Skeletal muscle tissue (tissue), 4 donors: ENCODE results near the gene OTOGL. TPM values are rescaled to one million over a fixed set of nuclear protein-coding genes. Genes with fewer than 3 reads are reported as not detected.

ENCODE experiments used
- H3K27ac ChIP-seq: one replicate; pipeline ENCODE4 v1.7.0; 2013; ENCODE audit warnings: mild to moderate bottlenecking, low read depth, low read length, inconsistent platforms
- H3K27me3 ChIP-seq, 3 donors: one replicate each; pipeline ENCODE4 v1.7.0; 2013; ENCODE audit warnings: low read length in 3 of 3; ENCODE audit not compliant: control insufficient read depth in 3 of 3, insufficient read depth in 3 of 3
- H3K36me3 ChIP-seq, 3 donors: one replicate each; pipeline ENCODE4 v1.7.0; 2013; ENCODE audit warnings: low read length in 3 of 3; ENCODE audit not compliant: control insufficient read depth in 3 of 3, insufficient read depth in 3 of 3
- H3K4me1 ChIP-seq, 3 donors: one replicate each; pipeline ENCODE4 v1.7.0; 2013; ENCODE audit warnings: low read length in 3 of 3, mild to moderate bottlenecking in 3 of 3; ENCODE audit not compliant: control insufficient read depth in 3 of 3, insufficient read depth in 3 of 3
- H3K4me3 ChIP-seq, 3 donors: one replicate each; pipeline ENCODE4 v1.7.0; 2013; ENCODE audit warnings: low read length in 3 of 3
- H3K9ac ChIP-seq, 3 donors: one replicate each; pipeline ENCODE4 v1.7.0; 2013; ENCODE audit warnings: low read length in 3 of 3, mild to moderate bottlenecking in 3 of 3, moderate library complexity in 2 of 3, low read depth in 1 of 3
- H3K9me3 ChIP-seq, 3 donors: one replicate each; pipeline ENCODE4 v1.7.0; 2013; ENCODE audit warnings: low read length in 3 of 3; ENCODE audit not compliant: control insufficient read depth in 3 of 3
- total RNA-seq: library from RNA; depleted of rRNA; stranded (reverse); fragments of >200 nt; gene quantifications from one replicate; pipeline ENCODE4 v1.2.3, GENCODE V29; 2014
- donor health status: Osteomylitis.

The OTOGL gene
- total RNA-seq, 1 donor from 2014 or later = 0.52 TPM

DNA sequence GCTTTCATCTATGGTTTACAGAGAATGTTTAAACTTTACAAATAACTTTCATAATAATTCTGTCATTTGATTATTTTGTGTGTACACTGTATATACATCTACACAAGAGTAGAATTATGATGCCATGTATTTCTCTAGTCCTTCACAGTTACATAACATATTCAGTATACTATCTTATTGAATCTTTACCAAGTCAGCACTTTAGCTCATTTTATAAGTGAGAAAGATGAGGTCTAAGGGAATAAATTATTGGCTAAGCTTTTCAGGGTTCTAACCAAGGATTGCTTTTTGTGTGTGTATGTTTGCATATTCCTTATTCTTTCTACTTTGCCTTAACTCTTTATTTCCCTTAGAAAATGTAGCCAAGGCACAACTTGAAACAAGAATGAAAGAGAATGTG is 260.4 kb downstream of the OTOGL start:
- Histone ChIP-seq H3K4me1 (no peaks in the 10 kb centered on the region), H3K27ac (no peak overlapping the region), H3K9me3 (no peaks in the 10 kb centered on the region), H3K9ac (no peak overlapping the region), H3K36me3 (no peaks in the 10 kb centered on the region), H3K4me3 (no peak overlapping the region), H3K27me3 (no peaks in the 10 kb centered on the region)

DNA sequence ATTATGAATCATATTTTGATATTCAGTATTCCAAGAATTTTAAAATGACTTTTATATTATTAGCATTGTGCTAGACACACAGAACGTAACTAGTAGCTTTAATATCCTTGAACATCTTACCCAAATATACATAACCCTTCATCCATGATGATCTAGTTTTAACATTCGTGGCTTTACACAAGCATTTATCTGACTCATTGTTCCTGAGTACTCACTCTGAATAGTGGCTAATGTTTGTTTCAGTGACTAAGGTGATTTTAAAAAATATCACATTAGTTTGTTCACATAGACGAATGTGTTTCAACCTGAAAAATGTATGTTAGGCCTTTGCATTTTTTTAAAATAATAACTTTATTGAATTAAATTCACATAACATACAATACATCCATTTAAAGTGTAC is 264.7 kb downstream of the OTOGL start:
- Histone ChIP-seq H3K36me3 (no peaks in the 10 kb centered on the region), H3K4me3 (no peak overlapping the region), H3K27me3 (no peaks in the 10 kb centered on the region), H3K9ac (no peak overlapping the region), H3K9me3 (no peaks in the 10 kb centered on the region), H3K27ac (no peak overlapping the region), H3K4me1 (no peaks in the 10 kb centered on the region)

DNA sequence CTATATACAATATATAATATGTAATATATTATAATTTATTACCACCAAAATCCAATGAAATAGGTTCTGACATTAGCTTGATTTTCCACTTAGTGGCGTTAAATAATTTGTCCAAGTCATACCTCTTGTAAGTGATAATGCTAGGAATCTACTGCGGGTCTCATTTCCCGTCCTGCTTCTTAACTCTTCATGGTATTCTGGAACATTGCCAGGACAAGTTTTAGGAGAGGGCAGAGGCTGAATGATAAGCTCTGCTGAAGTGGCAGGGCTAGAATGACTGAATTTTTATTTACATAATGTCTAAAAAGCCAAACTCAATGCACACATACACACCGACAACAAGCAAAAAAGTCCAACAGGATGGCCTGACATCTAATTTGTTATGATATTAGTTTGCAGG is 274.3 kb downstream of the OTOGL start:
- no peaks in the 10 kb centered on the region for H3K4me1 ChIP-seq
- no peak overlapping the region for H3K9ac ChIP-seq
- no peak overlapping the region for H3K4me3 ChIP-seq

GRCh38 chr12:80374615-80375014 is 275.3 kb downstream of the OTOGL start:
- no peaks in the 10 kb centered on the region for H3K4me1 ChIP-seq
- H3K27me3 ChIP-seq = no peaks in the 10 kb centered on the region
- H3K9me3 ChIP-seq = no peaks in the 10 kb centered on the region

More for the DNA sequence above, 274.3 kb downstream of the OTOGL start:
- no peak overlapping the region for H3K27ac ChIP-seq
- no peaks in the 10 kb centered on the region for H3K9me3 ChIP-seq
- H3K36me3 ChIP-seq = no peaks in the 10 kb centered on the region
- no peaks in the 10 kb centered on the region for H3K27me3 ChIP-seq

DNA sequence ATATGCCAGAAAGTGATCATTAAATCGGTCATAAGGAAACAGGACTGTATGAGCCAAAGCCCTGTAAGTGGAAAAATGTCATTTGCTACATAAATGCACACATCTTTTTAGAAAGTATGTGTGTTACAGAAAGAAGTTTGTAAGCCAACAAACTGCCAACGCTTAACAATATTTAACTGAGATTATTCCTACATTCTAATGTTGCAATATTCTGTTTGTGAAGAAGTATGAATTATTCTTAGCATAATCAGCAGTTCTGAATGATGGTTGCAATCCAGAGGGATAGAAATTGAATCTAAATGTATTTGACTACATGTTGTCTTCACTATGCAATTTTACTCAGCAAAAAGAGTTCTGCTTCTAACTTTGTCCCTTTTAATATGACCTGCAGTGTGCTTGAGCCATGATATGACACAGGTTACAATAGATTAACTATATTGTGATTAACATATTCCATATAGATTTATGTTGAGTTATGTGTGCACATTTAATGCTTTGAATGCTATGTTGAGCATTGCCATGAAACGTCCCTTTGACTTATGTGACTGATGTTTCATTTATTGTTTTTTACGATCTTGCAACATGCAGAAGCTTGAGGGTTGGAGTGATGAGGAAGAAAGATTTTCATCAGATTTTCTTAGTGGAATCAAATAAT is 277.9 kb downstream of the OTOGL start:
- no peak overlapping the region for H3K27ac ChIP-seq
- H3K4me3 ChIP-seq = no peak overlapping the region
- no peak overlapping the region for H3K9ac ChIP-seq
- H3K36me3 ChIP-seq = no peaks in the 10 kb centered on the region
- no peaks in the 10 kb centered on the region for H3K4me1 ChIP-seq
- H3K27me3 ChIP-seq = no peaks in the 10 kb centered on the region
- H3K9me3 ChIP-seq = no peaks in the 10 kb centered on the region

More at GRCh38 chr12:80374615-80375014, 275.3 kb downstream of the OTOGL start:
- no peaks in the 10 kb centered on the region for H3K36me3 ChIP-seq
- H3K27ac ChIP-seq = no peak overlapping the region
- H3K4me3 ChIP-seq = no peak overlapping the region
- no peak overlapping the region for H3K9ac ChIP-seq

- H3K9ac ChIP-seq = no peak overlapping the region
- H3K27me3 ChIP-seq = no peaks in the 10 kb centered on the region
- no peak overlapping the region for H3K27ac ChIP-seq
- no peaks in the 10 kb centered on the region for H3K4me1 ChIP-seq
- H3K36me3 ChIP-seq = no peaks in the 10 kb centered on the region
- H3K4me3 ChIP-seq = no peak overlapping the region
- no peaks in the 10 kb centered on the region for H3K9me3 ChIP-seq
These were observed 281.8 kb downstream of the OTOGL start for GRCh38 chr12:80381121-80381520.

- H3K9ac ChIP-seq = no peak overlapping the region
- H3K4me1 ChIP-seq = no peaks in the 10 kb centered on the region
- no peak overlapping the region for H3K4me3 ChIP-seq
- no peak overlapping the region for H3K27ac ChIP-seq
- no peaks in the 10 kb centered on the region for H3K9me3 ChIP-seq
- no peaks in the 10 kb centered on the region for H3K36me3 ChIP-seq
- no peaks in the 10 kb centered on the region for H3K27me3 ChIP-seq
These were observed 282.9 kb downstream of the OTOGL start for GRCh38 chr12:80382254-80382653.

DNA sequence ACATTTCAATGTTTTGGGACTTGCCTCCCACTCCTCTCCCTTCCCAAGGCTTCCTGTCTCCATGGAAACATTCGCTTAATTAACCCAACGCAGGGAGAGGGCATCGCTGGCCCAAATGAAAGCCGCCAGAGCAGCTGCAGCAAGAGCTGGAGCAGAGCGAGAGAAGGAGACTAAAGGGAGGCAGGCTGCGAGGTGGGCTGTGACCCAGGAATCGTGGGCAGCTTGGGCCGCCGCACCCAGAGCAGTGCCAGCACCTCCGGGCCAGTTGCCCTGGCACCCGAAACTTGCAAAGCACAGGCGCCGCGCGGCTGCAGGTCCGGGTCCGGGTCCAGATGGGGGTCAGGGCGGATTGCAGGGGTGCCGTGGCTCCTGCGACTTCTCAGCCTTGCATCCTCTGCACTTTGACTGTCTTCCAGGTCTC is 301.2 kb downstream of the OTOGL start:
- no peak overlapping the region for H3K27ac ChIP-seq
- peaks cover 0 to 3% (median 0%) of the 10 kb centered on the region in 3 donors for H3K27me3 ChIP-seq
- H3K36me3 ChIP-seq = no peaks in the 10 kb centered on the region
- H3K4me3 ChIP-seq = peak overlapping the region; percentile 11 to 61 (median 57)
- H3K9me3 ChIP-seq = no peaks in the 10 kb centered on the region
- peak overlapping the region in 1 of 3 donors; percentile 46 for H3K9ac ChIP-seq
- peaks cover 0 to 7% (median 0%) of the 10 kb centered on the region in 3 donors for H3K4me1 ChIP-seq

GRCh38 chr12:80401191-80401590 is 301.9 kb downstream of the OTOGL start:
- Histone ChIP-seq H3K9ac (no peak overlapping the region), H3K4me1 (peaks cover 0 to 7% (median 0%) of the 10 kb centered on the region in 3 donors), H3K27ac (no peak overlapping the region), H3K9me3 (no peaks in the 10 kb centered on the region), H3K27me3 (peaks cover 0 to 3% (median 0%) of the 10 kb centered on the region in 3 donors), H3K36me3 (no peaks in the 10 kb centered on the region), H3K4me3 (no peak overlapping the region)

GRCh38 chr12:80404629-80405028 is 305.3 kb downstream of the OTOGL start:
- no peaks in the 10 kb centered on the region for H3K36me3 ChIP-seq

More at GRCh38 chr12:80404629-80405028, 305.3 kb downstream of the OTOGL start:
- no peak overlapping the region for H3K9ac ChIP-seq
- H3K27me3 ChIP-seq = peaks cover 0 to 3% (median 0%) of the 10 kb centered on the region in 3 donors
- no peaks in the 10 kb centered on the region for H3K9me3 ChIP-seq
- no peak overlapping the region for H3K4me3 ChIP-seq
- peaks cover 0 to 7% (median 0%) of the 10 kb centered on the region in 3 donors for H3K4me1 ChIP-seq
- H3K27ac ChIP-seq = no peak overlapping the region
